ENCODE results near the gene SPINK7.

SPINK7 gene

GRCh38 chr5:148353634-148354033, 41.4 kb downstream of the SPINK7 start:
- no peaks in the 10 kb centered on the region for H3K9me3 ChIP-seq (ENCODE audit: insufficient read depth, low read length)
- no peak overlapping the region for H3K4me3 ChIP-seq (ENCODE audit: low read length)
- H3K4me2 ChIP-seq (ENCODE audit: low read length): no peak overlapping the region
- H3K27ac ChIP-seq (ENCODE audit: low read length): no peak overlapping the region
- no peaks in the 10 kb centered on the region for H3K79me2 ChIP-seq (ENCODE audit: low read length)
- H3K9ac ChIP-seq (ENCODE audit: low read length): no peak overlapping the region
- H3K36me3 ChIP-seq (replicated peaks; ENCODE audit: low read depth, low read length): no peaks in the 10 kb centered on the region
- no peaks in the 10 kb centered on the region for H4K20me1 ChIP-seq (ENCODE audit: insufficient read depth, low read length)
- no peak for TF ChIP-seq EZH2phosphoT487 (IDR thresholded peaks at IDR 0.05; ENCODE audit: low read depth)
- TF ChIP-seq, protein P1, sequence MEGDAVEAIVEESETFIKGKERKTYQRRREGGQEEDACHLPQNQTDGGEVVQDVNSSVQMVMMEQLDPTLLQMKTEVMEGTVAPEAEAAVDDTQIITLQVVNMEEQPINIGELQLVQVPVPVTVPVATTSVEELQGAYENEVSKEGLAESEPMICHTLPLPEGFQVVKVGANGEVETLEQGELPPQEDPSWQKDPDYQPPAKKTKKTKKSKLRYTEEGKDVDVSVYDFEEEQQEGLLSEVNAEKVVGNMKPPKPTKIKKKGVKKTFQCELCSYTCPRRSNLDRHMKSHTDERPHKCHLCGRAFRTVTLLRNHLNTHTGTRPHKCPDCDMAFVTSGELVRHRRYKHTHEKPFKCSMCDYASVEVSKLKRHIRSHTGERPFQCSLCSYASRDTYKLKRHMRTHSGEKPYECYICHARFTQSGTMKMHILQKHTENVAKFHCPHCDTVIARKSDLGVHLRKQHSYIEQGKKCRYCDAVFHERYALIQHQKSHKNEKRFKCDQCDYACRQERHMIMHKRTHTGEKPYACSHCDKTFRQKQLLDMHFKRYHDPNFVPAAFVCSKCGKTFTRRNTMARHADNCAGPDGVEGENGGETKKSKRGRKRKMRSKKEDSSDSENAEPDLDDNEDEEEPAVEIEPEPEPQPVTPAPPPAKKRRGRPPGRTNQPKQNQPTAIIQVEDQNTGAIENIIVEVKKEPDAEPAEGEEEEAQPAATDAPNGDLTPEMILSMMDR (IDR thresholded peaks at IDR 0.05; ENCODE audit: low read depth, low read length): no peak
- H2AFZ ChIP-seq (ENCODE audit: low read depth, low read length): no peak overlapping the region
- H3K4me1 ChIP-seq (ENCODE audit: low read length): no peaks in the 10 kb centered on the region; the same call in 1 of the 2 replicates
- no peaks in the 10 kb centered on the region for H3K27me3 ChIP-seq (ENCODE audit: low read depth, low read length)

DNA sequence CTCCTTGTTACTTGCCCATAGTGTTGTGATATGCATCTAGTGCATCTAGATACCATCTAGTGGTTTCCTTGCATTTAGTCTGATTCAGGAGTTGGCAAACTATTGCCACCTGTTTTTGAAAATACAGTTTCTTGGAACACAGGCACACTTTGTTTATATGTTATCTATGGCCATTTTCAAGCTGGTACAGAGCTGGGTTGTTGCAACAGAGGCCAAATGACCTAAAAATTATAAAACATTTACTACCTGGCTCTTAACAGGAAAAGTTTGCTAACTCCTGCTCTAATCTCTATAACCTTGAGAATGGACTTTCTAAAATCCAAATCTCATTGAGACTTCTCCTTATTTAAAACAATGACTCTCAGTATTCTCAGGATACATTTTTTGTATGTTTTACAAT, 52.1 kb downstream of the SPINK7 start:
- no peak overlapping the region for H3K4me3 ChIP-seq (ENCODE audit: low read length)
- no peaks in the 10 kb centered on the region for H3K27me3 ChIP-seq (ENCODE audit: low read depth, low read length)
- H2AFZ ChIP-seq (ENCODE audit: low read depth, low read length): no peak overlapping the region
- no peaks in the 10 kb centered on the region for H4K20me1 ChIP-seq (ENCODE audit: insufficient read depth, low read length)
- peaks cover 21% of the 10 kb centered on the region for H3K4me1 ChIP-seq (ENCODE audit: low read length)
- H3K9ac ChIP-seq (ENCODE audit: low read length): no peak overlapping the region
- no peak overlapping the region for H3K27ac ChIP-seq (ENCODE audit: low read length)
- H3K4me2 ChIP-seq (ENCODE audit: low read length): no peak overlapping the region
- H3K36me3 ChIP-seq (replicated peaks; ENCODE audit: low read depth, low read length): no peaks in the 10 kb centered on the region
- H3K79me2 ChIP-seq (ENCODE audit: low read length): no peaks in the 10 kb centered on the region
- H3K9me3 ChIP-seq (ENCODE audit: insufficient read depth, low read length): no peaks in the 10 kb centered on the region
- TF ChIP-seq, protein P1 (IDR thresholded peaks at IDR 0.05; ENCODE audit: low read depth, low read length): no peak
- no peak for TF ChIP-seq EZH2phosphoT487 (IDR thresholded peaks at IDR 0.05; ENCODE audit: low read depth)
